ENCODE data around the gene CD55.

DNA sequence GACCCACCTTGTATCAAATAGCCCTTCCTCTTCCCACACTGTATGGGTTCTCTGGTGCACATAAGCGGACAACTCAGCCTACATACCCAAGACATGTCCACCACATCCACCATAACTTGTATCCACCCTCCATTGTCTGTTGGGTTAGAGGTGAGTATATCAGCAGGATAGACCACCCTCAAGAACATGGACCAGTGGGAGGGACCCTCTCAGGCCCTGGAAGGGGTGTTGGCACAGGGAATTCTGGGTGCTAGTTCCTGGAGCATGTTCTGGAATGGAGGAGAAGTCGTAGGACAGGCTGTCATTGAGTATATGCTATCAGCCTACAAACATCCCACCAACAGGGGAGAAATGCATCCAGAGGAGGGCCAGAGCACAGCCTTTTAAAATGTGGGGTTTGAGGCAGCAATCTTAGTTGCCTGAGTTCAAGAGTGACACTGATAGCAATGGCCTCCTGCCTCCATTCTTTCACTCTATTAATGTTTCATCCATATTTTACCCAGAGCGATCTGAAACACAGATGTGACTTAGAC lies 7.5 kb downstream of the CD55 start:
- TF ChIP-seq CTCF (IDR thresholded peaks at IDR 0.05) (no peak), POLR2A (IDR thresholded peaks at IDR 0.05) (no peak)
